ENCODE measurements around the gene FRAT2.

FRAT2 gene

GRCh38 chr10:97312897-97313296 lies 21.6 kb downstream of the FRAT2 start:
- Histone ChIP-seq H4K20me1 (ENCODE audit: control insufficient read depth, insufficient read depth, low read depth, low read length) (no peaks in the 10 kb centered on the region), H3K4me3 (ENCODE audit: low read length) (no peak overlapping the region), H3K27ac (ENCODE audit: low read depth, low read length) (no peak overlapping the region), H3K9me3 (ENCODE audit: control insufficient read depth, insufficient read depth, low read length) (no peaks in the 10 kb centered on the region), H3K36me3 (ENCODE audit: control insufficient read depth, low read length) (no peaks in the 10 kb centered on the region), H3F3A (ENCODE audit: control insufficient read depth, insufficient read depth) (no peaks in the 10 kb centered on the region), H3K4me2 (ENCODE audit: low read length) (no peak overlapping the region), H3K27me3 (ENCODE audit: control insufficient read depth, low read length) (no peaks in the 10 kb centered on the region), H3K79me2 (ENCODE audit: control insufficient read depth, low read length) (no peaks in the 10 kb centered on the region), H3K9me2 (replicated peaks; ENCODE audit: control insufficient read depth, low read length) (no peaks in the 10 kb centered on the region), H3K4me1 (ENCODE audit: control insufficient read depth, low read length) (peaks cover 16% of the 10 kb centered on the region)
- TF ChIP-seq EZH2phosphoT487 (IDR thresholded peaks at IDR 0.05; ENCODE audit: borderline replicate concordance, low read length) (no peak), CTCF (IDR thresholded peaks at IDR 0.05; ENCODE audit: low read depth, low read length, poor library complexity, severe bottlenecking) (no peak)

GRCh38 chr10:97311111-97311626 lies 23.4 kb downstream of the FRAT2 start:
- no peaks in the 10 kb centered on the region for H3K9me3 ChIP-seq (ENCODE audit: control insufficient read depth, insufficient read depth, low read length)
- H3K27ac ChIP-seq (ENCODE audit: low read depth, low read length), result no peak overlapping the region
- H3K27me3 ChIP-seq (ENCODE audit: control insufficient read depth, low read length), result no peaks in the 10 kb centered on the region; the same call in 1 of the 2 replicates
- no peaks in the 10 kb centered on the region for H3F3A ChIP-seq (ENCODE audit: control insufficient read depth, insufficient read depth)
- no peak overlapping the region for H3K4me3 ChIP-seq (ENCODE audit: low read length)
- H3K79me2 ChIP-seq (ENCODE audit: control insufficient read depth, low read length), result no peaks in the 10 kb centered on the region
- H4K20me1 ChIP-seq (ENCODE audit: control insufficient read depth, insufficient read depth, low read depth, low read length), result no peaks in the 10 kb centered on the region
- H3K4me1 ChIP-seq (ENCODE audit: control insufficient read depth, low read length), result peaks cover 16% of the 10 kb centered on the region
- no peak for TF ChIP-seq CTCF (IDR thresholded peaks at IDR 0.05; ENCODE audit: low read depth, low read length, poor library complexity, severe bottlenecking)
- TF ChIP-seq EZH2phosphoT487 (IDR thresholded peaks at IDR 0.05; ENCODE audit: borderline replicate concordance, low read length), result no peak
- no peaks in the 10 kb centered on the region for H3K9me2 ChIP-seq (replicated peaks; ENCODE audit: control insufficient read depth, low read length)
- H3K4me2 ChIP-seq (ENCODE audit: low read length), result no peak overlapping the region
- H3K36me3 ChIP-seq (ENCODE audit: control insufficient read depth, low read length), result no peaks in the 10 kb centered on the region

GRCh38 chr10:97307866-97308780 lies 26.4 kb downstream of the FRAT2 start:
- peak overlapping the region; percentile 36; the same call in 1 of the 2 replicates for H3K4me2 ChIP-seq (ENCODE audit: low read length)
- TF ChIP-seq EZH2phosphoT487 (IDR thresholded peaks at IDR 0.05; ENCODE audit: borderline replicate concordance, low read length) (no peak), CTCF (IDR thresholded peaks at IDR 0.05; ENCODE audit: low read depth, low read length, poor library complexity, severe bottlenecking) (no peak)

More at GRCh38 chr10:97307866-97308780, 26.4 kb downstream of the FRAT2 start:
- H4K20me1 ChIP-seq (ENCODE audit: control insufficient read depth, insufficient read depth, low read depth, low read length), result no peaks in the 10 kb centered on the region
- H3K4me1 ChIP-seq (ENCODE audit: control insufficient read depth, low read length), result peaks cover 16% of the 10 kb centered on the region
- no peaks in the 10 kb centered on the region for H3K9me2 ChIP-seq (replicated peaks; ENCODE audit: control insufficient read depth, low read length)
- no peak overlapping the region for H3K27ac ChIP-seq (ENCODE audit: low read depth, low read length)
- no peaks in the 10 kb centered on the region for H3K9me3 ChIP-seq (ENCODE audit: control insufficient read depth, insufficient read depth, low read length)
- no peaks in the 10 kb centered on the region for H3F3A ChIP-seq (ENCODE audit: control insufficient read depth, insufficient read depth)
- H3K4me3 ChIP-seq (ENCODE audit: low read length), result no peak overlapping the region
- H3K36me3 ChIP-seq (ENCODE audit: control insufficient read depth, low read length), result no peaks in the 10 kb centered on the region
- no peaks in the 10 kb centered on the region; the same call in 1 of the 2 replicates for H3K27me3 ChIP-seq (ENCODE audit: control insufficient read depth, low read length)
- H3K79me2 ChIP-seq (ENCODE audit: control insufficient read depth, low read length), result no peaks in the 10 kb centered on the region
